GM11168 (cell line): ENCODE measurements around the gene SLC35F1.

ENCODE experiments used
- in situ Hi-C: fragments of 300-500 bp; cut with MboI; formaldehyde crosslinking; loops from one replicate; pipeline ENCODE4 v1.12.0; 2022; ENCODE audit warnings: low sequenced_read_pairs; ENCODE audit not compliant: unreplicated experiment

Gene SLC35F1

DNA sequence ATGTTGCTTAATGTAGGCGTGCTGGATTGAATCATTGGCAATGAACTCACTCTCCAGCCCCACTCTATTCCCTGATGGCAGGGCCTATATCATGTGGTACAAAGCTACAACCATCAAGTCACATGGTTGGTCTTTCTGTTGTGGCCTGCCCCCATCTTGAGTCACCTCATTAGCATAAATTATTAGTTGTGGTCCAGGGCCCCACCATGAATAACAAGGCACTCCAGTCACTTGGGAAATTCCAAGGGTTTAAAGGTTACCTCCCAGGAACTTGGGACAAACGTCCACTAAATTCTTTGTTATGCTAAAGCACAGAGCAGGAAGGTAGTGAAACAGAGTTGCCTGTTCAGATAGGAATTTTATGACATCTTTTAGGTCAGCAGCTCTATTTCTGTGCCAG is 193.7 kb downstream of the SLC35F1 start:
- in situ Hi-C loops = no loop called here

DNA sequence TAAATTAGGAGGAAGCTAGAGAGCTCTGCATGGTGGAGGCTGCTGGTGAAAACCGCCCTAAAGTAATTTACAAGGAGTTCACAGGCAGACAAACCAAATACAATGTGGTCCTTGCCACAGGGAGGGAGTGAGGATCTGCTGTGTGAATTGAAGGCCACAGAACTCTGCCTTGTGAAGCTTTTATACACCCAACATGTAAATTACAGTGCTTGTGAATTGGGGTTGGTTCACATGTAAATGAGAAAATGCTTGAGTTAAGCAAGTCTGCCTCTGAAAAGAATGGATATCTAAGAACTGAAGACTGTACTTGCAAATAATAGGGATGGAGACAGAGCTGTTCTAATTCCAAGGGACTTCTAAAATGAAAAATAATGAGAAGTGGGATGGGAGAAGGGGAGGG is 194.2 kb downstream of the SLC35F1 start:
- in situ Hi-C loops = no loop called here

DNA sequence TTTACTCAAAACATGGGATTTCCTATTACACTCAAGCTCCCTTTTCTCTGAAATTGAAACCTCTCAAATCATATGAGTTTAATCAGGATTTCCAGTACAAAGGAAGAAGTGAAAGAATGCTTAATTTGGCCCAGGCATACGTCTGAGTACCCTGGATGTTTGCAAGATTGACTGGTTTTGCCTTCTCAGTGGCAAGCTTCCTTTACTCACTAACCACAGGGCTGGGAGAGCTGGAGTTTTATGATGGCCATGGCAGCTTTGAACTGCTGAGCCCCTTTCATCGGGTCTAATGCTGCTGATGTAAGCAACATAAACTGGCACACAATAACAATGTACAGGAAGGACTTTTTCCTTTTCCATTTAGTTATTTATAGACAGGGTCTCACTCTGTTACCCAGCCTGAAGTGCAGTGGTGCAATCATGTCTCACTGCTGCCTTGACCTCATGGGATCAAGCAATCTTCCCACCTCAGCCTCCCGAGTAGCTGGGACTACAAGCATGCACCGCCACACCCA is 194.8 kb downstream of the SLC35F1 start:
- in situ Hi-C loops = no loop called here

DNA sequence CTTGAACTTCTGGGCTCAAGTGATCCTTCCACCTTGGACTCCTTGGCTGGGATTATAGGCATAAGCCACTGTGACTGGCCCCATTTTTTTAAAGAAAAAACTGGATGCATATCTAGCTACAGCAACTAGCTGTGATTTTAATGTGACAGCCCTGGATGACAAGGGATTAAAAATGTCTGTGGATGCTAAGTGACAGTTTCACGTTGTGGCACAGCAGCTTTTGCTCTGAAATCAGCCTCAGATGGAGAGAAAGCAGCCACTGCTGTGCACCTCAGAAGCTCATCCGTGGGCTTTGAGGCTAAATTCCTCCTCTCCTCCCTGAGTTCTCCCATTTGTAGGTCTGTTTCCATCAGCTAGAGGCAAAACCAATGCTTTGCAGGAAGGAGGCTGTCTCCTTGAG is 195.3 kb downstream of the SLC35F1 start:
- in situ Hi-C loops = no loop called here

DNA sequence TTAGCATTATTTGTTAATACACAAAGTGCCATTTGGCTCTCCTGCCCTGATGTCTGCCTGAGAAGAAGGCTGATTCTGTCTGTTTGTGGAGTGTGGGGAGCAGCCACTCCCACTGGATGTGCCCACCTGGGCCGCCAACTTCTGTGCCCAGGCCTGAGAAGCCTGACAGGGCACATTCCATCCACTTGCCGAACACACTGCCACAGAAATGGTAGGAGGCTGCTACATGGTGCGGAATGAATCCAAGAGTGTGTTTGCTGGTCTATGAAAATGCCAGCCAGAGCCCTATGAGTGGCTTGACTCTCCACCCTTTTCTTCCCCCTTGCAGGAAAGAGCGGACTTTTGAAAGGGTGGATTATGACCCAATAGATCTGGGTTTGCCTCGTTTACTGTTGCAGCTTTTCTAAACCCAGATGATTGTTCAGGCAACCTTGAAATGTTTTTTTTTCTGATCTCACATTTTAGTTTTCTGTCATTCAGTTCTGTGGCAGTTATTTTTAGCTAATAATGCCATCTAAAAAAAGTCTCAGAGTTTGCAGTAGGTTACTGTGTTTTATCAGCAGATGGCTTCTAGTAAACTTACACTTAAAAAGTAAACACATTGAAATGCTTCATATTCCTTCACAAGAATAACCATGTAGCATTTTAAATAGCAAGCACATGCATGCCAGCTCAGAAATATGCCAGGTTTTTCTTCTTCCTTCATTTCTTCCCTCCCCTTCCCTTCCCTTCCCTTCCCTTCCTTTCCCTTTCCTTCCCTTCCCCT is 196.5 kb downstream of the SLC35F1 start:
- in situ Hi-C loops = no loop called here

DNA sequence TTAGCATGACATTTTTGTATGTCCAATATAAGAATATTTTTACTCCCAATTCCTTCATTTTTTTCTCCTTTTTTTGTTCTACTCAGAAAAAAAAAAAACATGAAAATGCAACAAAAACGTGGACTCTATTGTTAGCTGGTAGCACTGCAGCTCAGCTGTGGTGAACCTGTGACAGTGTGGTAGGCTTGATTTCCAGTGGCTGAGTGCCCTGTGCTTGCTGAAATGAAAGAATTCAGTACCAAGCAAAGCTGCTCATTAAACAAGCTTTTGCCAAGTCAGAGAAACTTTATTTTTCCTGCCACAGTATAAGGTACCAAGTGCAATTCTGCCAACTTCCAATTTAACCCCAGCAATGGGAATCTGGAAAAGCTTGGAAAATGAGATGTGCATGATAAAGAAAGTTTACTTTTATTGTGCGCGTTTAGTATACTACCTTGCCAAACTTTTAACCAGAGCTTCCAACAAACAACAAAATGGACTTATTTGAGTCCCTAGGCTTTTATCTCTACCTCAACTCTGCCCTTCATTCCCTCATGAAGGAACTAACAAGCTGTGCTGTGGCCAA is 215.2 kb downstream of the SLC35F1 start:
- in situ Hi-C loops = no loop called here

DNA sequence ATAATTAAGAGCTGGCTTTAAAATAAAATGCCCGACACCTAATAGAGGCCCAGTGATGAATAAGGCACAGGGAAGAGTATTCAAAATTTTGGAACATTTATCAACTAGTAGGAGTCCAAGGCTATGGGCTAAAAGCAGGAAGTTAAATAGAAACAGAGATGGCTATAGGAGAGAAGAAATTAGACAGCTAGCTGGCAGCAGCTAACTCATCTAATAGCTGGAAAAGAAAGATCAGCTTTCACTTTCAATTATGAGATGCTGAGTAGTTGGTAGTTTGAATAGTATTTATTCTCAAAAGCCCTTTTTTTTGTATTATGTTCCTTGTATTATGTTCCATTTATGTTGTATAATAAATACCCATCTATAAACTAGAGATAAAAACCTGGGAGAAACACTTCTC is 215.7 kb downstream of the SLC35F1 start:
- in situ Hi-C loops = no loop called here

DNA sequence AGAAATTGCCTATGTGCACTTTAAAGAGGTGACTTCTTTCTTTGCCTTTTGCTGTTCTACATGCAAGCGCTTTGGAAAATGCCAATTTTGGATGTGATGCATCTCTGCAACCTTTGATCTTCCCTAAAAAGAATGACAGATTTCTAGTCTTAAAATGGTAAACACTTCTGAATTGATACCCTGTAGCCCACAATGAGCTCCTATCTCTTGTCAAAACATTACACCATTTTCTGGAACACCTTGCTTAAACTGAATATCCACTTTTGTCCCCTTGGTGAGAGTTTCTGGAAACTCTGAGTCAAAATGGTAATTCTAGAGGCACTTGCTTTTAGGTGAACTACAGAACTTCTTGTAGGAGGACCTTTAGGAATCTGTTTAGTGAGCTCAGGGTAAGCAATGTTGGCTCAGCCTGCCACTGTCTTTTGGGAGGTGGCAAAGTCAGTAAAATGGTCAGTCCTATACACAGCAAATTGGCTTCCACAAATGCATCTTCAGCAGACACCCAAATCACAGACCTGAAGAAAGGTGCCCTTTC is 216.5 kb downstream of the SLC35F1 start:
- in situ Hi-C loops = no loop called here

DNA sequence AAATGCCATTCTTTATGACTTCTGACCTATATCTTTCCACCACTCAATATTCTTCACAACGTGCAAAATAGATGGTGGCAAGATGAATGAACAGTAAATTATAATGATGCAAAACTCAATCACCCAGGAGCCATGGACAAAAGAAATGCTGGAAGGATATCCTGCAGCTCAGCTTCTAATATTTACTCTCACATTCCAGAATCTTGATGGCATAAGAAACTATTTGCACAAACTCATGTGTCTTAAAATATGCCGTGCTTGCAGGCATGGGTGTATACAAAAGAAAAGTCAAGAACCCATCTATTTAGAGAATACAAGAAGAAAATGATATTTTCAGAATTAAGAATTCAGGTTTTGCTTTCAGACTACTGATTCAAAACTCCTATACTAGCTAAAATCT is 217.8 kb downstream of the SLC35F1 start:
- in situ Hi-C loops = loop anchor here (25.0 kb wide), 1 partner anchor 1938 kb away; no protein-coding TSS in a partner anchor

DNA sequence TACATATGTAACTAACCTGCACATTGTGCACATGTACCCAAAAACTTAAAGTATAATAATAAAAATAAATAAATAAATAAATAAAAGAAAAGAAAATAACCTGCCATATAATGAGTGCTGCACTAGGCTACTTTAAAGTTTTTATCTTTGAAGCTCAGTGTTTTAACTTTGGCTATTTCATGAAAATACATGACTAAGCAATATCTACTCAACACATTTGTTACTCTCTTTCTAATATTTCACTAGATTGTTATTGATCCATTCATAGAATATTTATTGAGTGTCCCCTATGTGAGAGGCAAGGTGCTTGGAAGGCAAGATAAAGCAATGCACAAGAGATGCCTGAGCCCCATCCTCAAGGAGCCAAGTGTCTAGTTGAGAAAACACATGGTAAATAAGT is 221.7 kb downstream of the SLC35F1 start:
- in situ Hi-C loops = loop anchor here (25.0 kb wide), 1 partner anchor 1941 kb away; no protein-coding TSS in a partner anchor

DNA sequence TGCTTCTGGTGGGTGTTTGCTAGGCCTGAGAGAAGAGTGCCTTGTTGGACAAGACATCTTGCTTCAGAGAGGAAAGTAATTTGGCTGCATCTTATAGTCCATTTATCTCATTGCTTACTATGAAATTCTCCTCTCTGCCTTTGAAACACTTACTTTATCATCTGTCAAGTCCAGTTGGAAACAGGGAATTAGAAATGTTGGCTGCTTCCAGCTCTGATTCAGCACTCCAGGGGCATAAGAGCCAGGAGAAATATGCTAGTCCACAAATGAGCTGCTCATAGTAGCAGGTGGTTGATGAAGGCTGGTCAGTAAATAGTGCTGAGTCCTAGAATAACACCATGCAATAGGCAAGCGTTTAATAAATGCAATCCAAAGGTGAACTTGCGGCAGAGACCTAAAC is 227.1 kb downstream of the SLC35F1 start:
- in situ Hi-C loops = loop anchor here (25.0 kb wide), 1 partner anchor 1947 kb away; no protein-coding TSS in a partner anchor

DNA sequence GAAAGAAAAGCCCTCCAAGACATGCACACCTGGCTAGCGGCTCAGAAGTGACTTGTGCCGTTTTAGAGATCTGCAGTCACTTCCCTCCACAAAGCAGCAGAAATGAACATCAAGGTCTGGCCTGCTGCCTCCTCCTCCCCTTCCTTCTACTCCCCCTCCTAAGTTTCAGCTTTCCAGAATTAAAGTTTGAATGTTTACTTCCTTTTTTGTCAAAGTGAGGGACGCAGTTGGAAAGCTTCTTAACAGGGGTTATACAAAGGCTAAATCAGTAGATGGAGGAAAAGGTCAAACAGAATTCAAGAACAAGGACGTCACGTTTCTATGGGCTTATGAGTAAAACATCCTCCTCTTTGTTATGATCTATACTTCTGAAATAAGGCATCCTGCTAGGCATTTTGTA is 227.7 kb downstream of the SLC35F1 start:
- in situ Hi-C loops = loop anchor here (25.0 kb wide), 1 partner anchor 1947 kb away; no protein-coding TSS in a partner anchor

DNA sequence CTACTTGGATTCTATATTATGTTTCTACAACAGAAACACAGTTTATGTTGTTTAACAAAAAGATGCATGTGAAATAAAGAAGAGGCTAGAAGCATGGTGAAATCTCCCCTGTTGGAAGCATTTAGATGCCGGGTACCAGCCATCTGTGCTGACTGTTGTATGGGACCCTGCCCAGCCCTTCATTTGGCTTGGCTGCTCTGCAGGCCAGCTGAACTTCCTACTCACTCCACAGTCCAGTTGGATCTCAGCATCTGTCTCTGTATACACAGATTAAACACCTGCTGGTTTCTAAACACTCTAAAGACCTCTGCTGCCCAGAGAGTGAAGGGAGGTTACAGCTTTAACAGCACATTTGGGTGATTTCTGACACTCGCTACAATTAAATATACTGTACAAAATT is 228.3 kb downstream of the SLC35F1 start:
- in situ Hi-C loops = loop anchor here (25.0 kb wide), 1 partner anchor 1948 kb away; no protein-coding TSS in a partner anchor

DNA sequence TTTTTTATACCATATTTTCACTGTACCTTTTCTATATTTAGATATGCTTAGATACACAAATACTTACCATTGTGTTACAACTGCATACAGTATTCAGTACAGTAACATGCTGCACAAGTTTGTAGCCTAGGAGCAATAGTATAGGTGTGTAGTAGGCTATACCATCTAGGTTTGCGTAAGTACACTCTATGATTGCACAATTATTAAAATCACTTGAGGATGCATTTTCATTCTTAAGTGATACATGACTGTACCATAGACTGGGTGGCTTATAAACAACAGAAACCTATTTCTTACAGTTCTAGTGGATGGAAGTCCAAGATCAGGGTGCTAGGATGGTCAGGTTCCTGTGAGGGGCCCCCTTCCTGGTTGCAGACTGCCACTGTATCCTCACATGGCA is 234.1 kb downstream of the SLC35F1 start:
- in situ Hi-C loops = loop anchor here (25.0 kb wide), 1 partner anchor 1954 kb away; no protein-coding TSS in a partner anchor

DNA sequence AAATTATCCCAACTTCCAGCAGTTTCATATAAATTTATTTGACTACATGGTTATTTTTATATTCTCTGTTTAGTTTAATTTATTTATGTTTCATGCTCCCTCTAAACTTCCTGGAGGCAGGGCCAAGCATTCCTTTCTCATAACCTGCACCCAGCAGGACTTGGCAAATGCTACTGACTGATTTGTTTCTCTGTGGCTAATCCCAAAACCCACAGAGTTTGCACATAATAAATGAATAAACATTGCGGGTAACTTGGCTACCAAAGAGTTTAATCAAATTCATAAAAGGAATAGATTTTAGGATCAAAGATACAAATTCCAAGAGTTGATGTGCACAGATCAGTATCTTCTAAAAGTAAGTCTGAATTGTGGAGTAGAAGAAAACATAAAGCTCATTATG is 239.5 kb downstream of the SLC35F1 start:
- in situ Hi-C loops = loop anchor here (25.0 kb wide), 1 partner anchor 1959 kb away; no protein-coding TSS in a partner anchor

DNA sequence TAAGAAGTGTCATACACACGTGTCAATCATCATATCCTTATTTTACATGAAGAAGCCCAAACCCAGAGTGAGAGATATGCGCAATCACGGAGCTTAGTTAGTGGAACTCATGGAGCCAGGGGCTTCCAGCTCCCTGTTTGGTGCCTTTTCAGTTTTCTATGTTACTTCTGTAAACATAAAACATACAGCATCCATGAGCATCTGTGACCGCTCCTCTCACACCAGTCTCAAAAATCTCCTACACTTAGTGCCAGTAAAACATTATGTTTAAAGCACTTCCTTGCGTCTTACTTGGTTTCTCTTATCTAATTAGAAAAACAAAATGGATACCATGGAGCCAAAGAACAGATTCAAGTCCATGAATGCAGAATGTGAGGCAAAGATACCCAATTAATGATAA is 240.4 kb downstream of the SLC35F1 start:
- in situ Hi-C loops = loop anchor here (25.0 kb wide), 1 partner anchor 1960 kb away; no protein-coding TSS in a partner anchor

DNA sequence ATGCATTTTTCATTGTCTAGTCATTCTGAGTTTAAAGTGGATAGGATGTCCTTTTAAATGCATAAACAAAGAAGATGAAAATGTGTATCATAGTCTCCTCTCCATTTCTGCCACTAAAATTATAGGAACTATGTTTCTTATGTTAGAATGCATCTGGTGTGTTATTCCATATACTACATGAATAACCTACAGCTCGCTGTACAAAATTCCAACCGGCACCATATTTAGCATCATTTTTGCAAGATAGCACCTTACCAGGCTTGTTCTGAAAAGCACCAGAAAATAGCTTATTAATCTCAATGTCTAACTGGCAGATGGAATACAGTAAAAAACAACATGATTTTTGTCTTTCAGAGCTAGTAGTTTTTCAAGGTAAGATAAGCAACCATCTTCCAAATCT is 241.5 kb downstream of the SLC35F1 start:
- in situ Hi-C loops = loop anchor here (25.0 kb wide), 1 partner anchor 1961 kb away; no protein-coding TSS in a partner anchor

DNA sequence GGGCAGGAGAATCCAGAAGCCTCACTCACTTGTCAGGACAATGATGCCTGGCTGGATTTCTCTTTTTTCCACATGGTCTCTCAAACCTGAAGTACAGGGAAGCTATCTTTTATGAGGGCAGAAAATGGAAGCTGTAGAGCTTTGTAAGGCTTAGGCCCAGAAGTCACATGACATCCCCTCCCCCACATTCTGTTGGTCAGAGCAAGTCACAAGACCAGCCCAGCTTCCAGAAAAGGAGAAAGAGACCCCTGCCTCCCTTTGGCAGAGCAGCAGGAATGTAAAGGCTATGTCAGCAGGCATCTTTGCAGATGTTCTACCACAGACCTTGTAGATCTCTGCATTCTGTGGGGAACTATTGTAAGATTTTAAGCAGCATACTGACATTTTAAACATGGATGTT is 245.5 kb downstream of the SLC35F1 start:
- in situ Hi-C loops = no loop called here

DNA sequence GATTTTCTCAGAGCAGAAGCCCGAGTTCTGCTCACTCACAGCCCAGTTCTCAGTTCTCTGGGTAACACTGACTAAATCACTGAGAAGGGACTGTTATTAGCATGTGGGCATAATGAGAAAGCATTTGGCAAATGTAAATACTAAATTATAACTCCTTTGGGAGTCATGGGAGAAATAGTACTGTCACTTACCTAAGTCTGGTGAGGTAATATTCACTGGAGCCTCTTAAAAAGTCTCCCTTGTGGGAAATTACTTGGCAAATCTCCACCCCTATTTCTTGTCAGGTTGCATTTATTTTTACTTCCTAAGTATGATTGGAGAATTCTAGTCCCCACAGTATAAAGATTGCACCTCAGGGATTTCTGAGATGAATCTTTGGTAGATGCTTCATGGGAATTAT is 254.3 kb downstream of the SLC35F1 start:
- in situ Hi-C loops = no loop called here

DNA sequence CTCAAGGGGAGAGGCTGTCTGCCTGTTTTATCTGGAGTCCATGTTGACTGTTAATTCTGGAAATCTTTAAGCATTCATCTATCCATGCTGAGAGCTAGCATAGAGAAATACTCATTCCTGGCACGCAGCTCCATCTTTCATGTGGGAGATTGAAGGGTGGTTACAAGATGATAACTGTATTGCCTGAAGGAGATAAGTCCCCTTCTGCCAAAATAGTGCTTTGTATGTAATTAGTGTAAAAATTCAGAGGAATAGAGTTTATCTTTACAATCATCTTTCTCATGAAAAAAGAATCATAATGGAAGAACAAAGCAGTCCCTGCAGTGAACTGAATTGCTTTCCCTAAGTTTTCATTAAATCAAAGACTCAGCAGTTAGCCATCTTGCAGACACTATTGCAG is 256.5 kb downstream of the SLC35F1 start:
- in situ Hi-C loops = no loop called here

DNA sequence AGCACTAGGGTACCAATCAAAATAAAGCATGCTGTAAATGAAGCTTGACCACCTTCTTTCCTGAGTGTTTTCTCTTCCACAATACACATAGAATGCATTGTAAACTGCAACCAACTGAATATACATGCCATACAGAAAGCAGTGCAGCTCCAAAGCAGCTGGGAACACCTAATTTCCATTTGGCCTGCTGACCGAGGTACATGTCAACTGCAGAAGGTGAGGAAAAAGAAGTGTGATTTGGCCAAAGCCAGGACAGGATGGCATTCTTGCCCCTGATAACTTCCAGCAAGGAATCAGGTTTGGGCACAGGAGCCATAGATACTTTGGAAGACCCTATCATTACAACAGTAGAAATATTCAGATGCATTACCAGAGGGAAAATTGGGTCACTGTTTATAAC is 258.4 kb downstream of the SLC35F1 start:
- in situ Hi-C loops = no loop called here
